ENCODE data around the gene FHOD1.

Gene FHOD1

GRCh38 chr16:67252609-67253497 lies 5.6 kb upstream of the FHOD1 start:
- in situ Hi-C loops (cut with MboI; ENCODE audit: low sequenced_read_pairs) = no loop called here

- in situ Hi-C loops (cut with MboI; ENCODE audit: low sequenced_read_pairs) = no loop called here
These were observed 2.7 kb upstream of the FHOD1 start for GRCh38 chr16:67250045-67250327.

- in situ Hi-C loops (cut with MboI; ENCODE audit: low sequenced_read_pairs) = no loop called here
These were observed 2.1 kb upstream of the FHOD1 start for GRCh38 chr16:67249178-67250044.

GRCh38 chr16:67248401-67249177 lies 1.3 kb upstream of the FHOD1 start, which contains the start of gene SLC9A5:
SLC9A5 (plus strand) TSS chr16:67248979; CDS start chr16:67249015, 36 bp downstream.
- in situ Hi-C loops (cut with MboI; ENCODE audit: low sequenced_read_pairs) = no loop called here

- in situ Hi-C loops (cut with MboI; ENCODE audit: low sequenced_read_pairs) = no loop called here
These were observed 756 bp upstream of the FHOD1 start for GRCh38 chr16:67248073-67248400.

- in situ Hi-C loops (cut with MboI; ENCODE audit: low sequenced_read_pairs) = no loop called here
These were observed 507 bp downstream of the FHOD1 start for GRCh38 chr16:67246756-67247191.

GRCh38 chr16:67246081-67246755 lies 1.1 kb downstream of the FHOD1 start:
- in situ Hi-C loops (cut with MboI; ENCODE audit: low sequenced_read_pairs) = no loop called here

GRCh38 chr16:67245674-67246080 lies 1.6 kb downstream of the FHOD1 start:
- in situ Hi-C loops (cut with MboI; ENCODE audit: low sequenced_read_pairs) = no loop called here

- in situ Hi-C loops (cut with MboI; ENCODE audit: low sequenced_read_pairs) = no loop called here
These were observed 2.1 kb downstream of the FHOD1 start for GRCh38 chr16:67245186-67245585.

GRCh38 chr16:67244387-67245185 lies 2.7 kb downstream of the FHOD1 start:
- in situ Hi-C loops (cut with MboI; ENCODE audit: low sequenced_read_pairs) = no loop called here

- in situ Hi-C loops (cut with MboI; ENCODE audit: low sequenced_read_pairs) = no loop called here
These were observed 3.8 kb downstream of the FHOD1 start for GRCh38 chr16:67243481-67243880.

- in situ Hi-C loops (cut with MboI; ENCODE audit: low sequenced_read_pairs) = no loop called here
These were observed 5.0 kb downstream of the FHOD1 start for GRCh38 chr16:67242138-67242730.

- in situ Hi-C loops (cut with MboI; ENCODE audit: low sequenced_read_pairs) = no loop called here
These were observed 6.0 kb downstream of the FHOD1 start for GRCh38 chr16:67241008-67241900.

- in situ Hi-C loops (cut with MboI; ENCODE audit: low sequenced_read_pairs) = no loop called here
These were observed 6.8 kb downstream of the FHOD1 start for GRCh38 chr16:67240506-67240905.

- in situ Hi-C loops (cut with MboI; ENCODE audit: low sequenced_read_pairs) = no loop called here
These were observed 8.3 kb downstream of the FHOD1 start for GRCh38 chr16:67238806-67239470.

- in situ Hi-C loops (cut with MboI; ENCODE audit: low sequenced_read_pairs) = no loop called here
These were observed 9.1 kb downstream of the FHOD1 start for GRCh38 chr16:67238278-67238575.

- in situ Hi-C loops (cut with MboI; ENCODE audit: low sequenced_read_pairs) = no loop called here
These were observed 9.6 kb downstream of the FHOD1 start for GRCh38 chr16:67237396-67238277.

Data from HL-60/S4 treated with phorbol 12-myristate 13-acetate at 8.2 ng/mL for 4 days and 3 days (cell line).